ENCODE results near the gene HOMER2.

- no peak for TF ChIP-seq CTCF (conservative IDR thresholded peaks at IDR 0.05; ENCODE audit: low read depth, low read length)
- no peak for TF ChIP-seq BHLHE40 (IDR thresholded peaks at IDR 0.05; ENCODE audit: low read depth, low read length)
Observed at GRCh38 chr15:82852941-82853561, 99.5 kb downstream of the HOMER2 start.
